WTC11 (cell line): Measurements from ENCODE around the gene MTX1.
"Not testable (repeated sequence)": the region's sequence is repeated elsewhere in the genome, so short reads cannot be mapped to it uniquely, and the experiment has no call there.

ENCODE experiments used
- ATF3 ChIP-seq: sonication (generic); formaldehyde crosslinking; conservative IDR thresholded peaks from 2 replicates; pipeline ENCODE4 v1.8.1; 2022; ENCODE audit warnings: mild to moderate bottlenecking, missing genetic modification reagents
- CTCF ChIP-seq: fragments of 200-600 bp; IDR thresholded peaks from 2 replicates; pipeline ENCODE4 v1.8.0; 2022; ENCODE audit warnings: antibody characterized with exemption
- SP1 ChIP-seq: sonication (generic); formaldehyde crosslinking; conservative IDR thresholded peaks from 2 replicates; pipeline ENCODE4 v1.8.1; 2022; ENCODE audit warnings: missing genetic modification reagents
- TEAD4 ChIP-seq: sonication (generic); formaldehyde crosslinking; IDR thresholded peaks from 2 replicates; pipeline ENCODE4 v1.8.0; 2022; ENCODE audit warnings: mild to moderate bottlenecking, missing genetic modification reagents
- ZNF138 ChIP-seq: sonication (generic); formaldehyde crosslinking; conservative IDR thresholded peaks from 2 replicates; pipeline ENCODE4 v1.8.1; 2022; ENCODE audit warnings: mild to moderate bottlenecking, moderate library complexity, missing genetic modification reagents
- TF ChIP-seq, protein P1 (sequence below): sonication (generic); formaldehyde crosslinking; IDR thresholded peaks from 2 replicates; pipeline ENCODE4 v1.8.1; 2023; ENCODE audit warnings: mild to moderate bottlenecking, missing genetic modification reagents, borderline replicate concordance
- TF ChIP-seq, protein P2 (sequence below): sonication (generic); formaldehyde crosslinking; IDR thresholded peaks from 2 replicates; pipeline ENCODE4 v1.8.1; 2022; ENCODE audit warnings: mild to moderate bottlenecking, missing genetic modification reagents, moderate library complexity, borderline replicate concordance
- TF ChIP-seq, protein P3 (sequence below): sonication (generic); formaldehyde crosslinking; IDR thresholded peaks from 2 replicates; pipeline ENCODE4 v1.8.0; 2022; ENCODE audit warnings: mild to moderate bottlenecking, missing genetic modification reagents
- TF ChIP-seq, protein P4 (sequence below): sonication (generic); formaldehyde crosslinking; IDR thresholded peaks from 2 replicates; pipeline ENCODE4 v1.8.0; 2022; ENCODE audit warnings: mild to moderate bottlenecking, missing genetic modification reagents
- TF ChIP-seq, protein P5 (sequence below): fragments of 250-450 bp; sonication (Bioruptor Pico); IDR thresholded peaks from 2 replicates; pipeline ENCODE4 v1.8.0; 2021; ENCODE audit warnings: mild to moderate bottlenecking
- TF ChIP-seq, protein P6 (sequence below): sonication (generic); formaldehyde crosslinking; IDR thresholded peaks from 2 replicates; pipeline ENCODE4 v1.8.1; 2022; ENCODE audit warnings: missing genetic modification reagents, borderline replicate concordance

- TF ChIP-seq, protein P1, sequence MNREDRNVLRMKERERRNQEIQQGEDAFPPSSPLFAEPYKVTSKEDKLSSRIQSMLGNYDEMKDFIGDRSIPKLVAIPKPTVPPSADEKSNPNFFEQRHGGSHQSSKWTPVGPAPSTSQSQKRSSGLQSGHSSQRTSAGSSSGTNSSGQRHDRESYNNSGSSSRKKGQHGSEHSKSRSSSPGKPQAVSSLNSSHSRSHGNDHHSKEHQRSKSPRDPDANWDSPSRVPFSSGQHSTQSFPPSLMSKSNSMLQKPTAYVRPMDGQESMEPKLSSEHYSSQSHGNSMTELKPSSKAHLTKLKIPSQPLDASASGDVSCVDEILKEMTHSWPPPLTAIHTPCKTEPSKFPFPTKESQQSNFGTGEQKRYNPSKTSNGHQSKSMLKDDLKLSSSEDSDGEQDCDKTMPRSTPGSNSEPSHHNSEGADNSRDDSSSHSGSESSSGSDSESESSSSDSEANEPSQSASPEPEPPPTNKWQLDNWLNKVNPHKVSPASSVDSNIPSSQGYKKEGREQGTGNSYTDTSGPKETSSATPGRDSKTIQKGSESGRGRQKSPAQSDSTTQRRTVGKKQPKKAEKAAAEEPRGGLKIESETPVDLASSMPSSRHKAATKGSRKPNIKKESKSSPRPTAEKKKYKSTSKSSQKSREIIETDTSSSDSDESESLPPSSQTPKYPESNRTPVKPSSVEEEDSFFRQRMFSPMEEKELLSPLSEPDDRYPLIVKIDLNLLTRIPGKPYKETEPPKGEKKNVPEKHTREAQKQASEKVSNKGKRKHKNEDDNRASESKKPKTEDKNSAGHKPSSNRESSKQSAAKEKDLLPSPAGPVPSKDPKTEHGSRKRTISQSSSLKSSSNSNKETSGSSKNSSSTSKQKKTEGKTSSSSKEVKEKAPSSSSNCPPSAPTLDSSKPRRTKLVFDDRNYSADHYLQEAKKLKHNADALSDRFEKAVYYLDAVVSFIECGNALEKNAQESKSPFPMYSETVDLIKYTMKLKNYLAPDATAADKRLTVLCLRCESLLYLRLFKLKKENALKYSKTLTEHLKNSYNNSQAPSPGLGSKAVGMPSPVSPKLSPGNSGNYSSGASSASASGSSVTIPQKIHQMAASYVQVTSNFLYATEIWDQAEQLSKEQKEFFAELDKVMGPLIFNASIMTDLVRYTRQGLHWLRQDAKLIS: not testable (repeated sequence)
- not testable (repeated sequence) for TF ChIP-seq CTCF; TEAD4; SP1 (CRISPR knock-in tag); ATF3 (CRISPR knock-in tag); ZNF138
- TF ChIP-seq, protein P2, sequence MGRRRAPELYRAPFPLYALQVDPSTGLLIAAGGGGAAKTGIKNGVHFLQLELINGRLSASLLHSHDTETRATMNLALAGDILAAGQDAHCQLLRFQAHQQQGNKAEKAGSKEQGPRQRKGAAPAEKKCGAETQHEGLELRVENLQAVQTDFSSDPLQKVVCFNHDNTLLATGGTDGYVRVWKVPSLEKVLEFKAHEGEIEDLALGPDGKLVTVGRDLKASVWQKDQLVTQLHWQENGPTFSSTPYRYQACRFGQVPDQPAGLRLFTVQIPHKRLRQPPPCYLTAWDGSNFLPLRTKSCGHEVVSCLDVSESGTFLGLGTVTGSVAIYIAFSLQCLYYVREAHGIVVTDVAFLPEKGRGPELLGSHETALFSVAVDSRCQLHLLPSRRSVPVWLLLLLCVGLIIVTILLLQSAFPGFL (CRISPR knock-in tag): not testable (repeated sequence)
- TF ChIP-seq, protein P3, sequence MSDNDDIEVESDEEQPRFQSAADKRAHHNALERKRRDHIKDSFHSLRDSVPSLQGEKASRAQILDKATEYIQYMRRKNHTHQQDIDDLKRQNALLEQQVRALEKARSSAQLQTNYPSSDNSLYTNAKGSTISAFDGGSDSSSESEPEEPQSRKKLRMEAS (CRISPR knock-in tag): not testable (repeated sequence)
- TF ChIP-seq, protein P4, sequence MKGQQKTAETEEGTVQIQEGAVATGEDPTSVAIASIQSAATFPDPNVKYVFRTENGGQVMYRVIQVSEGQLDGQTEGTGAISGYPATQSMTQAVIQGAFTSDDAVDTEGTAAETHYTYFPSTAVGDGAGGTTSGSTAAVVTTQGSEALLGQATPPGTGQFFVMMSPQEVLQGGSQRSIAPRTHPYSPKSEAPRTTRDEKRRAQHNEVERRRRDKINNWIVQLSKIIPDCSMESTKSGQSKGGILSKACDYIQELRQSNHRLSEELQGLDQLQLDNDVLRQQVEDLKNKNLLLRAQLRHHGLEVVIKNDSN (CRISPR knock-in tag): not testable (repeated sequence)
- TF ChIP-seq, protein P5, sequence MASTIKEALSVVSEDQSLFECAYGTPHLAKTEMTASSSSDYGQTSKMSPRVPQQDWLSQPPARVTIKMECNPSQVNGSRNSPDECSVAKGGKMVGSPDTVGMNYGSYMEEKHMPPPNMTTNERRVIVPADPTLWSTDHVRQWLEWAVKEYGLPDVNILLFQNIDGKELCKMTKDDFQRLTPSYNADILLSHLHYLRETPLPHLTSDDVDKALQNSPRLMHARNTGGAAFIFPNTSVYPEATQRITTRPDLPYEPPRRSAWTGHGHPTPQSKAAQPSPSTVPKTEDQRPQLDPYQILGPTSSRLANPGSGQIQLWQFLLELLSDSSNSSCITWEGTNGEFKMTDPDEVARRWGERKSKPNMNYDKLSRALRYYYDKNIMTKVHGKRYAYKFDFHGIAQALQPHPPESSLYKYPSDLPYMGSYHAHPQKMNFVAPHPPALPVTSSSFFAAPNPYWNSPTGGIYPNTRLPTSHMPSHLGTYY (CRISPR knock-in tag): not testable (repeated sequence)
- TF ChIP-seq, protein P6, sequence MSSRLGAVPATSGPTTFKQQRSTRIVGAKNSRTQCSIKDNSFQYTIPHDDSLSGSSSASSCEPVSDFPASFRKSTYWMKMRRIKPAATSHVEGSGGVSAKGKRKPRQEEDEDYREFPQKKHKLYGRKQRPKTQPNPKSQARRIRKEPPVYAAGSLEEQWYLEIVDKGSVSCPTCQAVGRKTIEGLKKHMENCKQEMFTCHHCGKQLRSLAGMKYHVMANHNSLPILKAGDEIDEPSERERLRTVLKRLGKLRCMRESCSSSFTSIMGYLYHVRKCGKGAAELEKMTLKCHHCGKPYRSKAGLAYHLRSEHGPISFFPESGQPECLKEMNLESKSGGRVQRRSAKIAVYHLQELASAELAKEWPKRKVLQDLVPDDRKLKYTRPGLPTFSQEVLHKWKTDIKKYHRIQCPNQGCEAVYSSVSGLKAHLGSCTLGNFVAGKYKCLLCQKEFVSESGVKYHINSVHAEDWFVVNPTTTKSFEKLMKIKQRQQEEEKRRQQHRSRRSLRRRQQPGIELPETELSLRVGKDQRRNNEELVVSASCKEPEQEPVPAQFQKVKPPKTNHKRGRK (CRISPR knock-in tag): not testable (repeated sequence)
Measured at GRCh38 chr1:155189926-155190325, 18.6 kb upstream of the MTX1 start.
